Activated T-helper 1 cell treated with anti-CD3 and anti-CD28 coated beads, Interleukin-2, amount 50 U/mL, for 16 hours (primary cell): ENCODE data around the gene CAPS2.

Experiments used
- DNase-seq, 2 donors: peaks; one replicate each; pipeline ENCODE4 v3.0.0-alpha.2; 2020; ENCODE audit warnings: low read depth in 1 of 2, low spot score in 1 of 2

Gene CAPS2

GRCh38 chr12:75305412-75306332 lies 24.5 kb downstream of the CAPS2 start:
- DNase-seq = no peak

GRCh38 chr12:75302781-75303180 lies 27.3 kb downstream of the CAPS2 start:
- no peak for DNase-seq

- DNase-seq = no peak
These were observed 27.9 kb downstream of the CAPS2 start for GRCh38 chr12:75302225-75302624.

- no peak for DNase-seq
These were observed 35.3 kb downstream of the CAPS2 start for GRCh38 chr12:75294797-75295196.

DNA sequence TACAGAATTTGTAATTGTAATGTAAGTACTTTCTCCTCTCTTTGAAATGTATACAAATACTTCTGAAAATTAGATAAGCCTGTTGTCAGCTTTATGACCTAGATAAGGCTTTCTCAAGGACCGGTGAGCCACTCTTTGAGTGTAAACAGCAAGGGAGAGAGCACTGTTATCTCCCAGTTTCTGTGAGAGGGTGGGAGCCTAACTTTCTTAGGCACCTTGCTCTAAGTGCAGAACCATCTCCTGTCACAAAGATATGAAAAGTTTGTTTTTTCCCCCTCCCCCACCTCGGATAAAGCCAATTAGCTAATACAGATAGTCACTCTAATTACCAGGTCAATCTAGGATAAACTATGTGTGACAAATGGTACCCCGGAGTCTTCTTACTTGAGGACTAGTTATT lies 35.8 kb downstream of the CAPS2 start:
- no peak for DNase-seq

DNA sequence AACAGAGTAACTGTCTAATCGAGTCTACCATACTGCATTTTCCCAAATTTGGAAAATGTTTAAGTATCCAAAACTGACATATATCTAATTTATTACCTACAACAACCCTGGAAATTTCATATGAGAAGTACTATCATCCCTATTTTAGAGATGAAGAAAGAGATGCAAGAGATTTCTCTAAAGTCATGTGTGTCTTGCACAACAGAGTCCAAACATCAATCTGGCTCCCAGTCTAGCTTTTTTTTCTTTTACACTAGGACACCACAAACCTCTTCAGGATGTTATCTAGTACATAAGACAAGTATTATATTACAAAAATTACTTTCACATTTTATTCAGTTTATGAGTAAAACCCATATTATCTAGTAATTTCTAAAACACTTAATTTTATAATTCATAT lies 39.1 kb downstream of the CAPS2 start:
- DNase-seq = no peak

- DNase-seq = no peak
These were observed 40.4 kb downstream of the CAPS2 start for GRCh38 chr12:75289753-75290152.

- no peak for DNase-seq
These were observed 41.3 kb downstream of the CAPS2 start for GRCh38 chr12:75288860-75289259.

- DNase-seq = no peak
These were observed 54.4 kb downstream of the CAPS2 start for GRCh38 chr12:75275702-75276101.

DNA sequence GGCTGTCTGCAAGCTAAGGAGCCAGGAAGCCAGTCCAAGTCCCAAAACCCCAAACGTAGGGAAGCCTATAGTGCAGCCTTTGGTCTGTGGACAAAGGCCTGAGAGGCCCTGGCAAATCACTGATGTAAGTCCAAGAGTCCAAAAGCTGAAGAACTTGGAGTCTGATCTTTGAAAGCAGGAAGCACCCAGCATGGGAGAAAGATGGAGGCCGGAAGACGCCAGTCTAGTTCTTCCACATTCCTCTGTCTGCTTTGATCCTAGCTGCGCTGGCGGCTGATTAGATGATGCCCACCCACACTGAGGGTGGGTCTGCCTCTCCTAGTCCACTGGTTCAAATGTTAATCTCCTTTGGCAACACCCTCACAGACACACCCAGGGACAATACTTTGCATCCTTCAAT lies 58.5 kb downstream of the CAPS2 start:
- no peak for DNase-seq

DNA sequence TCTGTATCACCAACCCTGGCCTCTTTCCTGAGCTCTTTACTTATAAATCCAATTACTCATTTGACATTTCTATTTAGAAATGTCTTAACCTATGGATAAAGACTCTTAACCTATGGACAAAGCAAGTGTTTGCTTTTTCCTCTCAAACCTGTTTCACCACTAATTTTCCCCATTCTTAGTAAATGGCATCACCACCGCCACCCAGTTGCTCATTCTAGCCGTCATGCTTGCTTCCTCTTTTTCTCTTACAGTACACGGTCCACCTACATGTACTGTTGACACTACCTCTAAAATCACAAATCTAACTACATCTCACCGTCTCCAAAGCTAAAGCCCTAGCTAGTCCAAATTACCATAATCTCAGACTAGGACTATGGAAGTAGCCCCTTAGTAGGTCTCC lies 60.0 kb downstream of the CAPS2 start:
- DNase-seq = no peak

- no peak for DNase-seq
These were observed 60.9 kb downstream of the CAPS2 start for GRCh38 chr12:75269209-75269608.

- no peak for DNase-seq
These were observed 69.8 kb downstream of the CAPS2 start for GRCh38 chr12:75260316-75260715.

GRCh38 chr12:75259143-75259542 lies 71.0 kb downstream of the CAPS2 start:
- DNase-seq = no peak

GRCh38 chr12:75257510-75257909 lies 72.6 kb downstream of the CAPS2 start:
- DNase-seq = no peak

GRCh38 chr12:75245108-75245507 lies 85.0 kb downstream of the CAPS2 start:
- no peak for DNase-seq

- no peak for DNase-seq
These were observed 90.1 kb downstream of the CAPS2 start for GRCh38 chr12:75239987-75240386.

GRCh38 chr12:75236206-75236605 lies 93.9 kb downstream of the CAPS2 start:
- DNase-seq = no peak

GRCh38 chr12:75227132-75227531 lies 103.0 kb downstream of the CAPS2 start:
- no peak for DNase-seq
